ENCODE measurements around the gene HCRTR1.

HCRTR1 gene

GRCh38 chr1:31598980-31599379 lies 18.5 kb upstream of the HCRTR1 start (continued):
- TF ChIP-seq, protein P1, sequence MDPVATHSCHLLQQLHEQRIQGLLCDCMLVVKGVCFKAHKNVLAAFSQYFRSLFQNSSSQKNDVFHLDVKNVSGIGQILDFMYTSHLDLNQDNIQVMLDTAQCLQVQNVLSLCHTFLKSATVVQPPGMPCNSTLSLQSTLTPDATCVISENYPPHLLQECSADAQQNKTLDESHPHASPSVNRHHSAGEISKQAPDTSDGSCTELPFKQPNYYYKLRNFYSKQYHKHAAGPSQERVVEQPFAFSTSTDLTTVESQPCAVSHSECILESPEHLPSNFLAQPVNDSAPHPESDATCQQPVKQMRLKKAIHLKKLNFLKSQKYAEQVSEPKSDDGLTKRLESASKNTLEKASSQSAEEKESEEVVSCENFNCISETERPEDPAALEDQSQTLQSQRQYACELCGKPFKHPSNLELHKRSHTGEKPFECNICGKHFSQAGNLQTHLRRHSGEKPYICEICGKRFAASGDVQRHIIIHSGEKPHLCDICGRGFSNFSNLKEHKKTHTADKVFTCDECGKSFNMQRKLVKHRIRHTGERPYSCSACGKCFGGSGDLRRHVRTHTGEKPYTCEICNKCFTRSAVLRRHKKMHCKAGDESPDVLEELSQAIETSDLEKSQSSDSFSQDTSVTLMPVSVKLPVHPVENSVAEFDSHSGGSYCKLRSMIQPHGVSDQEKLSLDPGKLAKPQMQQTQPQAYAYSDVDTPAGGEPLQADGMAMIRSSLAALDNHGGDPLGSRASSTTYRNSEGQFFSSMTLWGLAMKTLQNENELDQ (tag by site-specific recombination; IDR thresholded peaks at IDR 0.05; ENCODE audit: low read depth), result no peak
- no peak for TF ChIP-seq ZNF510 (tag by site-specific recombination; IDR thresholded peaks at IDR 0.05; ENCODE audit: insufficient replicate concordance)
- TF ChIP-seq, protein P2, sequence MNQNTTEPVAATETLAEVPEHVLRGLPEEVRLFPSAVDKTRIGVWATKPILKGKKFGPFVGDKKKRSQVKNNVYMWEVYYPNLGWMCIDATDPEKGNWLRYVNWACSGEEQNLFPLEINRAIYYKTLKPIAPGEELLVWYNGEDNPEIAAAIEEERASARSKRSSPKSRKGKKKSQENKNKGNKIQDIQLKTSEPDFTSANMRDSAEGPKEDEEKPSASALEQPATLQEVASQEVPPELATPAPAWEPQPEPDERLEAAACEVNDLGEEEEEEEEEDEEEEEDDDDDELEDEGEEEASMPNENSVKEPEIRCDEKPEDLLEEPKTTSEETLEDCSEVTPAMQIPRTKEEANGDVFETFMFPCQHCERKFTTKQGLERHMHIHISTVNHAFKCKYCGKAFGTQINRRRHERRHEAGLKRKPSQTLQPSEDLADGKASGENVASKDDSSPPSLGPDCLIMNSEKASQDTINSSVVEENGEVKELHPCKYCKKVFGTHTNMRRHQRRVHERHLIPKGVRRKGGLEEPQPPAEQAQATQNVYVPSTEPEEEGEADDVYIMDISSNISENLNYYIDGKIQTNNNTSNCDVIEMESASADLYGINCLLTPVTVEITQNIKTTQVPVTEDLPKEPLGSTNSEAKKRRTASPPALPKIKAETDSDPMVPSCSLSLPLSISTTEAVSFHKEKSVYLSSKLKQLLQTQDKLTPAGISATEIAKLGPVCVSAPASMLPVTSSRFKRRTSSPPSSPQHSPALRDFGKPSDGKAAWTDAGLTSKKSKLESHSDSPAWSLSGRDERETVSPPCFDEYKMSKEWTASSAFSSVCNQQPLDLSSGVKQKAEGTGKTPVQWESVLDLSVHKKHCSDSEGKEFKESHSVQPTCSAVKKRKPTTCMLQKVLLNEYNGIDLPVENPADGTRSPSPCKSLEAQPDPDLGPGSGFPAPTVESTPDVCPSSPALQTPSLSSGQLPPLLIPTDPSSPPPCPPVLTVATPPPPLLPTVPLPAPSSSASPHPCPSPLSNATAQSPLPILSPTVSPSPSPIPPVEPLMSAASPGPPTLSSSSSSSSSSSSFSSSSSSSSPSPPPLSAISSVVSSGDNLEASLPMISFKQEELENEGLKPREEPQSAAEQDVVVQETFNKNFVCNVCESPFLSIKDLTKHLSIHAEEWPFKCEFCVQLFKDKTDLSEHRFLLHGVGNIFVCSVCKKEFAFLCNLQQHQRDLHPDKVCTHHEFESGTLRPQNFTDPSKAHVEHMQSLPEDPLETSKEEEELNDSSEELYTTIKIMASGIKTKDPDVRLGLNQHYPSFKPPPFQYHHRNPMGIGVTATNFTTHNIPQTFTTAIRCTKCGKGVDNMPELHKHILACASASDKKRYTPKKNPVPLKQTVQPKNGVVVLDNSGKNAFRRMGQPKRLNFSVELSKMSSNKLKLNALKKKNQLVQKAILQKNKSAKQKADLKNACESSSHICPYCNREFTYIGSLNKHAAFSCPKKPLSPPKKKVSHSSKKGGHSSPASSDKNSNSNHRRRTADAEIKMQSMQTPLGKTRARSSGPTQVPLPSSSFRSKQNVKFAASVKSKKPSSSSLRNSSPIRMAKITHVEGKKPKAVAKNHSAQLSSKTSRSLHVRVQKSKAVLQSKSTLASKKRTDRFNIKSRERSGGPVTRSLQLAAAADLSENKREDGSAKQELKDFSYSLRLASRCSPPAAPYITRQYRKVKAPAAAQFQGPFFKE (tag by site-specific recombination; IDR thresholded peaks at IDR 0.05; ENCODE audit: borderline replicate concordance), result no peak

GRCh38 chr1:31600641-31601040 lies 16.8 kb upstream of the HCRTR1 start:
- Histone ChIP-seq H3K27ac (ENCODE audit: extremely low read depth, low read depth, low read length) (no peak overlapping the region), H3K4me1 (ENCODE audit: control insufficient read depth, insufficient read depth, low read length) (no peaks in the 10 kb centered on the region), H3K36me3 (ENCODE audit: control insufficient read depth in 2 of 2, insufficient read depth in 1 of 2, low read length in 2 of 2) (no peaks in the 10 kb centered on the region), H3K4me3 (ENCODE audit: low read depth, low read length) (no peak overlapping the region), H3K9me3 (ENCODE audit: control insufficient read depth, insufficient read depth, low read depth, low read length) (no peaks in the 10 kb centered on the region)
- CTCF ChIA-PET, result interaction anchor here (0.8 to 1.4 kb wide), 2 partner anchors 18 to 417 kb away, joined by 3 read pairs; no protein-coding TSS in a partner anchor
- POLR2A ChIA-PET, result no interaction called here
- TF ChIP-seq ZNF157 (tag by site-specific recombination; IDR thresholded peaks at IDR 0.05), result no peak
- TF ChIP-seq ZNF529 (tag by site-specific recombination; IDR thresholded peaks at IDR 0.05; ENCODE audit: insufficient replicate concordance), result no peak
- TF ChIP-seq ZNF544 (tag by site-specific recombination; IDR thresholded peaks at IDR 0.05), result no peak
- no peak for TF ChIP-seq ZNF292 (tag by site-specific recombination; IDR thresholded peaks at IDR 0.05; ENCODE audit: borderline replicate concordance, low read depth)
- TF ChIP-seq ZNF501 (tag by site-specific recombination; IDR thresholded peaks at IDR 0.05), result no peak
- no peak for TF ChIP-seq ZIC2 (tag by site-specific recombination; IDR thresholded peaks at IDR 0.05)
- TF ChIP-seq ZNF510 (tag by site-specific recombination; IDR thresholded peaks at IDR 0.05; ENCODE audit: insufficient replicate concordance), result no peak
- TF ChIP-seq KLF7 (tag by site-specific recombination; IDR thresholded peaks at IDR 0.05; ENCODE audit: borderline replicate concordance), result no peak
- no peak for TF ChIP-seq ZNF433 (tag by site-specific recombination; IDR thresholded peaks at IDR 0.05; ENCODE audit: low read depth)
- no peak for TF ChIP-seq ZNF155 (tag by site-specific recombination; IDR thresholded peaks at IDR 0.05)
- no peak for TF ChIP-seq ZNF37A (tag by site-specific recombination; IDR thresholded peaks at IDR 0.05)
- TF ChIP-seq, protein P3, sequence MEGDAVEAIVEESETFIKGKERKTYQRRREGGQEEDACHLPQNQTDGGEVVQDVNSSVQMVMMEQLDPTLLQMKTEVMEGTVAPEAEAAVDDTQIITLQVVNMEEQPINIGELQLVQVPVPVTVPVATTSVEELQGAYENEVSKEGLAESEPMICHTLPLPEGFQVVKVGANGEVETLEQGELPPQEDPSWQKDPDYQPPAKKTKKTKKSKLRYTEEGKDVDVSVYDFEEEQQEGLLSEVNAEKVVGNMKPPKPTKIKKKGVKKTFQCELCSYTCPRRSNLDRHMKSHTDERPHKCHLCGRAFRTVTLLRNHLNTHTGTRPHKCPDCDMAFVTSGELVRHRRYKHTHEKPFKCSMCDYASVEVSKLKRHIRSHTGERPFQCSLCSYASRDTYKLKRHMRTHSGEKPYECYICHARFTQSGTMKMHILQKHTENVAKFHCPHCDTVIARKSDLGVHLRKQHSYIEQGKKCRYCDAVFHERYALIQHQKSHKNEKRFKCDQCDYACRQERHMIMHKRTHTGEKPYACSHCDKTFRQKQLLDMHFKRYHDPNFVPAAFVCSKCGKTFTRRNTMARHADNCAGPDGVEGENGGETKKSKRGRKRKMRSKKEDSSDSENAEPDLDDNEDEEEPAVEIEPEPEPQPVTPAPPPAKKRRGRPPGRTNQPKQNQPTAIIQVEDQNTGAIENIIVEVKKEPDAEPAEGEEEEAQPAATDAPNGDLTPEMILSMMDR (tag by site-specific recombination; IDR thresholded peaks at IDR 0.05), result no peak
- no peak for TF ChIP-seq INSM2 (tag by site-specific recombination; IDR thresholded peaks at IDR 0.05)
- TF ChIP-seq, protein P4, sequence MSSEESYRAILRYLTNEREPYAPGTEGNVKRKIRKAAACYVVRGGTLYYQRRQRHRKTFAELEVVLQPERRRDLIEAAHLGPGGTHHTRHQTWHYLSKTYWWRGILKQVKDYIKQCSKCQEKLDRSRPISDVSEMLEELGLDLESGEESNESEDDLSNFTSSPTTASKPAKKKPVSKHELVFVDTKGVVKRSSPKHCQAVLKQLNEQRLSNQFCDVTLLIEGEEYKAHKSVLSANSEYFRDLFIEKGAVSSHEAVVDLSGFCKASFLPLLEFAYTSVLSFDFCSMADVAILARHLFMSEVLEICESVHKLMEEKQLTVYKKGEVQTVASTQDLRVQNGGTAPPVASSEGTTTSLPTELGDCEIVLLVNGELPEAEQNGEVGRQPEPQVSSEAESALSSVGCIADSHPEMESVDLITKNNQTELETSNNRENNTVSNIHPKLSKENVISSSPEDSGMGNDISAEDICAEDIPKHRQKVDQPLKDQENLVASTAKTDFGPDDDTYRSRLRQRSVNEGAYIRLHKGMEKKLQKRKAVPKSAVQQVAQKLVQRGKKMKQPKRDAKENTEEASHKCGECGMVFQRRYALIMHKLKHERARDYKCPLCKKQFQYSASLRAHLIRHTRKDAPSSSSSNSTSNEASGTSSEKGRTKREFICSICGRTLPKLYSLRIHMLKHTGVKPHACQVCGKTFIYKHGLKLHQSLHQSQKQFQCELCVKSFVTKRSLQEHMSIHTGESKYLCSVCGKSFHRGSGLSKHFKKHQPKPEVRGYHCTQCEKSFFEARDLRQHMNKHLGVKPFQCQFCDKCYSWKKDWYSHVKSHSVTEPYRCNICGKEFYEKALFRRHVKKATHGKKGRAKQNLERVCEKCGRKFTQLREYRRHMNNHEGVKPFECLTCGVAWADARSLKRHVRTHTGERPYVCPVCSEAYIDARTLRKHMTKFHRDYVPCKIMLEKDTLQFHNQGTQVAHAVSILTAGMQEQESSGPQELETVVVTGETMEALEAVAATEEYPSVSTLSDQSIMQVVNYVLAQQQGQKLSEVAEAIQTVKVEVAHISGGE (tag by site-specific recombination; conservative IDR thresholded peaks at IDR 0.05; ENCODE audit: low read depth), result no peak
- TF ChIP-seq ZNF114 (tag by site-specific recombination; IDR thresholded peaks at IDR 0.05), result no peak
- no peak for TF ChIP-seq ZNF621 (tag by site-specific recombination; IDR thresholded peaks at IDR 0.05)
- no peak for TF ChIP-seq ZNF324 (tag by site-specific recombination; IDR thresholded peaks at IDR 0.05)

Measured in HEK293 (cell line).